GM21423 (cell line): ENCODE measurements around the gene PTPRZ1.

Experiments
- ATAC-seq: cut with Tn5 transposase; IDR thresholded peaks from one replicate; pipeline ENCODE4 v1.9.1; 2021; ENCODE audit warnings: mild to moderate bottlenecking, moderate library complexity; ENCODE audit not compliant: unreplicated experiment

The PTPRZ1 gene

DNA sequence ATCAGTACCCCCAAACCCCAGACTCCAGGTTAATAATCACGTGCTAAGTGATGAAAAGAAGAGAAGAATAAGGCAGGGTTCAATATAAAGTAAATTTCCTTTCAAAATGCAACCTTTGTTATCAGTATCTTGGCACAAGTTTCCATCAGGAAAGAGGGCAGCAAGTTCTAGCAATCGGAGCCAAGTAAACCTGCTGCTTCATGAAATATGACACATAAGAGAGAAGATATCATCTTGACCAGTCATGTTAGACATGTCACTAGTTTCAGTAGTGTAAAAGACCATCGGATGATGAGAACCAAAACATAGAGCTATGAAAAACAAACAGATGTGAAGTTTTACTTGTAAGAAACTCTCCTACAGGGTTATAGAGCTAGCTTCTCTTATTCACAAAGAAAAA is 227.1 kb downstream of the PTPRZ1 start:
- ATAC-seq: no peak

DNA sequence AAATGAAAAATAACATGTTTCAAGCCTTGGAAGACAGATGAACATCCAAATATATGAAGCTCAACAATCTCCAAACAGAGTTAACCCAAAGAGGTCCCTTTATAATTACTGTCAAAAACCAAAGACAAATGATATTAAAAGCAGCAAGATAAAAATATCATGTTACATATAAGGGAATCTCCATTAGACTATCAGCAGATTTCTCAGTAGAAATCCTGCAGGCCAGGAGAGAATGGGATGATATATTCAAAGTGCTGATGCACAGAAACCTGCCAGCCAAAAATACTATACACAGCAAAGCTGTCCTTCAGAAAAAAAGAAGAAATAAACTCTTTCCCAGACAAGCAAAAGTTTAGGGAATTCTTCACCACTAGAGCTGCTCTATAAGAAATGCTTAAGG is 230.1 kb downstream of the PTPRZ1 start:
- ATAC-seq: no peak
